GM18505 (cell line): ENCODE results near the gene DHFR2.
"Not testable (repeated sequence)": the region's sequence is repeated elsewhere in the genome, so short reads cannot be mapped to it uniquely, and the experiment has no call there.

Source experiments
- ATAC-seq: cut with Tn5 transposase; IDR thresholded peaks from one replicate; pipeline ENCODE4 v1.9.1; 2021; ENCODE audit not compliant: unreplicated experiment
- POLR2A ChIP-seq: IDR thresholded peaks from 4 replicates; pipeline ENCODE4 v1.6.1; 2011; ENCODE audit warnings: borderline replicate concordance; ENCODE audit not compliant: insufficient read depth, insufficient read length; ENCODE audit errors: extremely low read depth

DHFR2 gene

GRCh38 chr3:94046533-94046932 is 16.2 kb downstream of the DHFR2 start:
- ATAC-seq: no peak
- TF ChIP-seq POLR2A: no peak

- not testable (repeated sequence) for ATAC-seq
These were observed 18.4 kb downstream of the DHFR2 start for GRCh38 chr3:94044100-94044936.

GRCh38 chr3:94043285-94043684 is 19.4 kb downstream of the DHFR2 start:
- no peak for ATAC-seq
- no peak for TF ChIP-seq POLR2A

GRCh38 chr3:94036909-94037507 is 25.7 kb downstream of the DHFR2 start:
- TF ChIP-seq POLR2A: no peak

GRCh38 chr3:94028093-94028837 is 34.5 kb downstream of the DHFR2 start, which contains the start of gene STX19:
TSS of gene STX19 (minus strand) at chr3:94028597. CDS start at chr3:94015269, 13,328 bp downstream.
- ATAC-seq: no peak
- TF ChIP-seq POLR2A: no peak

More at GRCh38 chr3:94036909-94037507, 25.7 kb downstream of the DHFR2 start:
- ATAC-seq: peak; percentile 86

- no peak for TF ChIP-seq POLR2A
- ATAC-seq: no peak
These were observed 36.1 kb downstream of the DHFR2 start for GRCh38 chr3:94026623-94027022.

GRCh38 chr3:94024385-94024784 is 38.3 kb downstream of the DHFR2 start:
- no peak for ATAC-seq
- no peak for TF ChIP-seq POLR2A

GRCh38 chr3:94020293-94020692 is 42.4 kb downstream of the DHFR2 start:
- TF ChIP-seq POLR2A: no peak
- no peak for ATAC-seq

GRCh38 chr3:94019659-94020058 is 43.1 kb downstream of the DHFR2 start:
- no peak for ATAC-seq
- TF ChIP-seq POLR2A: no peak

GRCh38 chr3:94015025-94015424 is 47.7 kb downstream of the DHFR2 start:
- no peak for ATAC-seq

GRCh38 chr3:94012185-94012584 is 50.5 kb downstream of the DHFR2 start:
- TF ChIP-seq POLR2A: no peak
- ATAC-seq: no peak

More at GRCh38 chr3:94015025-94015424, 47.7 kb downstream of the DHFR2 start:
- TF ChIP-seq POLR2A: no peak

GRCh38 chr3:94011233-94011711 is 51.4 kb downstream of the DHFR2 start:
- no peak for ATAC-seq
- no peak for TF ChIP-seq POLR2A

GRCh38 chr3:94009608-94010007 is 53.1 kb downstream of the DHFR2 start:
- no peak for ATAC-seq
- no peak for TF ChIP-seq POLR2A
